Right renal cortex interstitium (tissue), 3 donors: Measurements from ENCODE around the gene CD300LF. TPM values are rescaled to one million over a fixed set of nuclear protein-coding genes. Genes with fewer than 3 reads are reported as not detected.

Source experiments
- DNase-seq, 3 donors: peaks; one replicate each; pipeline ENCODE4 v3.0.0-alpha.2; 2013; ENCODE audit warnings: low read depth in 3 of 3, low spot score in 2 of 3
- polyA plus RNA-seq, 3 donors: library from polyadenylated mRNA; unstranded; fragments of 120-200 nt; gene quantifications; one replicate each; pipeline ENCODE4 v1.2.1, GENCODE V29; 2013; ENCODE audit not compliant: insufficient read length in 3 of 3

CD300LF gene
- under 1 TPM; 0.32 to 0.57 (median 0.37) TPM for polyA plus RNA-seq

DNA sequence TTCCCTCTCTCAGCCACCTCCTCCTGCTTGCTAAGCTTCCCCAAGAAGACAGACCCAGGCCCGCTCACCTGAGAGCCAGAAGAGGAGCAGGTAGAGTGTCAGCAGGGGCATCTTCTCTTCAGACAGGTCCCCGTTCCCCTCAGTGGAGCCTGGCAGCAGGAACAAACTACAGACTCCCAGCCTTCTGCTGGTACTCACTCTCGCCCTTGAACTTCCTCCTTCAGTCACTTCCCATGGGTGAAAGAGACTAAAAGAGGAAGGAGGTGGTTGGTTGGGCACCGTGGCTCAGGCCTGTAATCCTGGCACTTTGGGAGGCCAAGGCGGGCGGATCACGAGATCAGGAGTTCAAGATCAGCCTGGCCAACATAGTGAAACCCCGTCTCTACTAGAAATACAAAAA, at the start of gene CD300LF:
TSS of gene CD300LF (minus strand) at position 168 of the 400 bp plus-strand sequence. CDS start at position 111, 57 bp downstream.
- DNase-seq = no peak

DNA sequence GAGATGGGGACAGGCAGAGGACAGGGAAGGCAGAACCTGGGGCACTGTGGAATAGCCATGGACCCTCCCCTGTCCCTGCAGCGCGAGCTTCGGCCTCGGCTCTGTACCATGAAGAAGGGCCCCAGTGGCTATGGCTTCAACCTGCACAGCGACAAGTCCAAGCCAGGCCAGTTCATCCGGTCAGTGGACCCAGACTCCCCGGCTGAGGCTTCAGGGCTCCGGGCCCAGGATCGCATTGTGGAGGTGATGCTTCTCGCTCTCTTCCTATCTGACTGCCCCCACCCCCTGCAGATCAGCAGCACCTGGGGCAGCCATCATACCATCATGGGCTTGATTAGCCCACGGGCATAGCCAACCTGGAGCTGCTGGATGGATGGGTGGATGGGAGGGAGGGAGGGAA, 49.2 kb upstream of the CD300LF start:
- DNase-seq = no peak

- no peak for DNase-seq
Observed at GRCh38 chr17:74761419-74761818, 48.7 kb upstream of the CD300LF start.

GRCh38 chr17:74760404-74761105, 47.8 kb upstream of the CD300LF start:
- no peak for DNase-seq

- DNase-seq = no peak
Observed at GRCh38 chr17:74759941-74760340, 47.2 kb upstream of the CD300LF start.

DNA sequence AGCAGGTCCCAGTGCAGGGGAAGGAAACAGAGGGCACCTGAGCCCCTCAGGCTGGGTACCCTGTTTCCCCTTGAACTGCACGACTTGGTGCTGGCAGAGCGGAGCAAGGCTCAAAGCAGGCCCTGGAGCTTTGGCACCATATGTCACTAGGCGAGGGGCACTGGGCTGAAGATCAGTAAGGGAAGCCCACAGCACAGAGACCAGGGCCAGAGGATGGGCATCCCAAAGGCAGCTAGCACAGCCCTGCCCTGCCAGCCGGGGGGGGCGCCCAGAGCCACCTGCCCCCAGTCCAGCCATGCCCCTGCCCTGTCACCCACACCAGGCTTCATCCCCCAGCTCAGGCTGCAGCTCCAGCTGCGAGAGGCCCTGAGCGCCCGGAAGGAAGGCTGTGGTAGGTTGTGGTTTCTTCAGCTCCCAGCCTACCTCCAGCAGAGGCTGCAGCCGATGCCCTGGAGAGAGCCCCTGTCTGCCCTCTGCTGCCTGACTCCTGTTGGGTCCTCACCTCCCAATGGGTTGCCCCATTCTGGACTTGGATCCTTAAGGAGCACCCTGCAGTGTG, 46.6 kb upstream of the CD300LF start:
- no peak for DNase-seq

DNA sequence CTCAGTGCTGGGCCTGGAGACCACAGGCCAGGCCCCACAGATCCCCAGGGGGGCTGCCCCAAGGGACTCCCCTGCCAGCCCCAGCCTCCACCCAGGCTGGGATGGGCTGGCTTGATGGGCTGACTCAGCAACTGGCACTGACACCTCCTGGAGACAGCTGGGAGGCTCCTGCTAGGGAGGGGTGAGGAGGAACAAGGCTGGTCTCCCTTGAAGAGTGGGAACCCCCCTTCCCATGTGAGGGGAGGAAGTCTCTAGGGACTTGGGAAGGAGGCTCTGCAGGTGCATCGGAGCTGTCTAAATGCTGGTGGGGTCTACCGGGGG, 46.1 kb upstream of the CD300LF start:
- no peak for DNase-seq

- DNase-seq = no peak
Observed at GRCh38 chr17:74757931-74758847, 45.5 kb upstream of the CD300LF start.

DNA sequence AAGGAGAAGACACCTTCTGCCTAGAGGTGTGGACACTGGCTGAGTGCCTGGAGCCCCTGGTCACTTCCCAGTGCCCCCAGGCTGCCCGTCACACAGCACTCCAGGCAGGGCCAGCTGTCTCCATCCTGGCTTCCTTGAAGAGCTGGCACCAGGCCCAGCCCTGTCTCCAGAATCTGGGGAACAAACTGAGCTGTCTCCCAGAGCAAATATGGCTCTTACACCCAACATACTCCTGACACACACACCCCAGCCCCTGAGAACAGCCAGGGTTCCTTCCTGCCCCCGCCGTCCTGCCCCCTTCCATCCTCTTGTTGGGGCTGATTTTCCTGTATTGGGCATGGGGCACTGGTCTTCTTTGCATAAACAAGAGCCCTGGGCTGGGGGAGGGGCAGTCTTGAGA, 44.8 kb upstream of the CD300LF start:
- DNase-seq = no peak

- no peak for DNase-seq
Observed at GRCh38 chr17:74756891-74757290, 44.2 kb upstream of the CD300LF start.

GRCh38 chr17:74755533-74755932, 42.8 kb upstream of the CD300LF start:
- no peak for DNase-seq

DNA sequence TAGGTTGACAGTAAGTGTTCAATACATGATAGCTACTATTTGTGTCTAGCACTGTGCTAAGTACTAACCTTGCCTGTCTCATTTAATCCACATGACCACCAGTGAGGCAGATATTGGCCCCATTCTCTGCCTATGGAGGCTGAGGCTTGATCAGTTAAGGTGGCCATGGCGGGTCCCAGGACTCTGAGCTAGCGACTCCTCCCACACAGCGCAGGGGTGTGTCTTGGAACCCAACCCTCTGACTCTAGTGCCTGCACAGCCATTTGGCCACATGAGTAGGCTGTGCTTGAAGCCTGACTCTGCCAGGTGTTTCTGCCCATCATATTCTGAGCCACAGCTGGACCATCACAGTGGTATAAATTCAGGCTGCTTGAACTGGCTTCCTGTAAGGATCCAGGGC, 42.1 kb upstream of the CD300LF start:
- no peak for DNase-seq

- DNase-seq = no peak
Observed at GRCh38 chr17:74752822-74753401, 40.2 kb upstream of the CD300LF start.

DNA sequence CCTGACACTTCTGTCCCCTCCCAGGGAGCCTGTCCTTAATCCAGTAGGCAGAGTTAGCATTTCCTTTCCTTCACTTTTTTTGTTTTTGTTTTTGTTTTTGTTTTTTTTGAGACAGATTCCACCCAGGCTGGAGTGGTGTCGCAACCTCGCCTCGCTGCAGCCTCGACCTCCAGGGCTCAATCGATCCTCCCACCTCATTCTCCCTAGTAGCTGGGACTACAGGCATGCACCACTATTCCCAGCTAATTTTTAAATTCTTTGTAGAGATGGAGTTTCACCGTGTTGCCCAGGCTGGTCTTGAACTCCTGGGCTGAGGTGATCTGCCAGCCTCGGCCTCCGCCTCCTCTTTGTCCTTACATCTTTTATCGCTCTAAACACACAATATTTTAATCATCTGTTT, 39.7 kb upstream of the CD300LF start:
- DNase-seq = no peak

DNA sequence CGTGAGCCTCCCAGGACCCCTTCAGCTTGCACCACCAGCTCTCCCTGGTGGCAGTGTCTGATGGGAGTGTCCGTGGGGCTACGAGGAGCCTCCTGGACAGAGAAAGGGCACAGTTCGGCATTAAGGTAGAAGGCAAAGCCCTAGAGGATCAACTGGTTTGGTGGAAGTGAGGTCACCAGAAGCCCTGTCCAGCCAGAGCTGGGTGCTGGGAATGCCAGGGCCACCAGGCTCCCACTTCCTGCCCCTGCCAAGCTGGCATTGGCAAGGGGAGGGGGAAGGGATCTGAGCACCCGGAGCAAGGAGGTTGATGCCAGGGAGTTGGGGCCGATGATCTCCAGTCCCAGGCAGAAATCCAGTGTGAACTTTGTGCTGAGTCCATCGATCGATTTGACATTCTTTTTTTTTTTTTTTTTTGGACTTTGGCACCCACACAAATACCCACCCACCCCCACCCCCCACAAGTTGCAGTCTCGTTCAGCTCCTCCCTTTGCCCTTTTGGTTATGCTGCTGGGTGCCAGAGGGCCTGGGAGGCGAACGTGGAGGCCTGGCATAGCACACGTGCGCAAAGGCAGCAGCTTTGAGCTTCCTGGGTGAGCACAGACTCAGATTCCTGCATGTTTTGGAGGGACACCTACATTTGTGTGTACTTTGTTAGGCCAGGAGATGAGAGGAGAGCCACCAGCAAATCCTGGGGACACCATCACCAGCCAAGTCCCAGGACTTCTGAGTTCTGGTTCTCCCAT, 37.8 kb upstream of the CD300LF start:
- no peak for DNase-seq

- DNase-seq = no peak
Observed at GRCh38 chr17:74750039-74750326, 37.3 kb upstream of the CD300LF start.

DNA sequence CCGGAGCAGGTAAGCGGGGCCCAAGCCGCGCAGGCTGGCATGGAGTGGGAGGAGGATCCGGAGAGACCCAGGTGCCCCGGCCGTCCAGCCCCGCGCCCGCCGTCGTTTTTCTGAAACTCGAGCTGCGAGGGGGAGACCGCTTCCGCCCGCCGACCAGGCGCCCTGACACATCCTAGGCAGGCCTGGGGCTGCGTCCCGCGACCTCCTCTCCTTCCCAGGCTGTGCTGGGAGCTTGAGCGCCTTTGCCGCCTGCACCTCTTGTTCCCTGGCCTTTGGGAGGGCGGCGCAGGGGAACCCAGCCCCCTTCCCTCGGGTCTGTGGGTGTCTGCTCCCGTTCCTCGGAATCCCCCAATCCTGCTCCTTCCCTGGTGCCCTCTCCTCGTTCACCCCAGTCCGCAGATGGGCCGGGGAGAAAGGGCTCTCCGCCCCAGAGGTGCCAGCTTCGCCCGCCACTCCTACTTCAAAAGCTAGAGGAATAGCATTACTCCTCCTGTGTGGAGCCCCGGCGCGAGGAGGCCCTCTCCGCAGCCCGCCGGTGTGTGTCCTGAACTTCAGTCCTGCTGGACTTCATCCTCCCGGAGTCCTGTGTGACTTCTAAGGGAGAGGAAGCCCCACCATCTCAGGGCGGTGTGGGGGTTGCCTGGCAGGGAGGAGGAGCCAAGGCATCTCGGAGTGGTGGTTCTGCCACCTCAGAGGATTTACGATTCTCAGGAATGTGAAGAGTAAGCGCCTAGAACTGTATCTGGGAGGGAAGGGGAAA, 36.7 kb upstream of the CD300LF start:
- no peak for DNase-seq

DNA sequence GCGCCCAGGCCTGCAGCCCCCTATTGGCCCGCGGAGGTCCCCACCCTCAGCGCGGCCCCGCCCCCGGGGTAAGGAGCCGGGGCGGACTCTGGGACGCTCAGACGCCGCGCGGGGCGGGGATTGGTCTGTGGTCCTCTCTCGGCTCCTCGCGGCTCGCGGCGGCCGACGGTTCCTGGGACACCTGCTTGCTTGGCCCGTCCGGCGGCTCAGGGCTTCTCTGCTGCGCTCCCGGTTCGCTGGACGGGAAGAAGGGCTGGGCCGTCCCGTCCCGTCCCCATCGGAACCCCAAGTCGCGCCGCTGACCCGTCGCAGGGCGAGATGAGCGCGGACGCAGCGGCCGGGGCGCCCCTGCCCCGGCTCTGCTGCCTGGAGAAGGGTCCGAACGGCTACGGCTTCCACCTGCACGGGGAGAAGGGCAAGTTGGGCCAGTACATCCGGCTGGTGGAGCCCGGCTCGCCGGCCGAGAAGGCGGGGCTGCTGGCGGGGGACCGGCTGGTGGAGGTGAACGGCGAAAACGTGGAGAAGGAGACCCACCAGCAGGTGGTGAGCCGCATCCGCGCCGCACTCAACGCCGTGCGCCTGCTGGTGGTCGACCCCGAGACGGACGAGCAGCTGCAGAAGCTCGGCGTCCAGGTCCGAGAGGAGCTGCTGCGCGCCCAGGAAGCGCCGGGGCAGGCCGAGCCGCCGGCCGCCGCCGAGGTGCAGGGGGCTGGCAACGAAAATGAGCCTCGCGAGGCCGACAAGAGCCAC, 36.0 kb upstream of the CD300LF start, which contains the start of gene NHERF1:
TSS of gene NHERF1 (plus strand) at position 100 of the 750 bp plus-strand sequence. CDS start at position 319, 219 bp downstream.
- peak in 1 of 3 donors; percentile 88 for DNase-seq

DNA sequence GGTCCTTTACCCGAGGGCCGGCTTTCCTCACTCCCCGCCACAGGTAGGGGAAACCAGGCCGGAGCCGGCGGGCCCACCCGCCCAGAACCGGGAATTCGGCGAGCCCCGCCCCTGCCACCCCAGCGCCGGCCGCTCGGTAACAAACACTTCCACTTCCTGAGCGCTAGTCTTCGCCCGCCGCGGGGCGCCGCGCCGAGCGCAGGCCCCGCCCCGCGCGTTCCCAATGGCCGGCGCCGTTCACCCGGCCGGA, 35.5 kb upstream of the CD300LF start:
- DNase-seq = no peak

DNA sequence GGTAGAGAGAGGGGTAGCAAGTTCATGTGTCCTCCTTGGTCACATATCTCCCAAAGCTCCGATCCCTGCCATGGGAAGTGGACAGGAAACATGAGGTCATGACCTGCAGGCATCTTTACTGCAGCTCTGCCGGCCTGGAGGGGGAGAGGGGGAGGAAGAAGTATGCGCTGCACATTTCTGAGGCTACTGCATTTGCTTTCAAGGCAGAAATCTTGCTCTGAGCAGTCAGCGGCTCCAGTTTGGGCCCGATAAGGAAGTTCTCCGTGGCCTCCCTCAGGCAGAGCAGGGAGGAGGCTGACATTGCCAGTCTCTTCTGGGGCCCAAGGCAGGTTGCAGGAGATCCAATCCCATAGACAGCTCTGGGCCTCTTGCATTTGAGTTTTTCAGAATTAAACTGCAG, 34.2 kb upstream of the CD300LF start:
- DNase-seq = no peak
